SH-SY5Y (cell line): ENCODE data around the gene LCK.

Experiments used
- GATA2 ChIP-seq: IDR thresholded peaks from 2 replicates; pipeline ENCODE4 v1.6.1; 2011; ENCODE audit warnings: mild to moderate bottlenecking, low read depth, low read length
- GATA3 ChIP-seq: IDR thresholded peaks from 2 replicates; pipeline ENCODE4 v1.6.1; 2011; ENCODE audit warnings: low read depth, mild to moderate bottlenecking, low read length, moderate library complexity

- no peak for TF ChIP-seq GATA3
- TF ChIP-seq GATA2 = no peak
Measured at GRCh38 chr1:32291708-32292538, 40.9 kb downstream of the LCK start, which contains the start of gene HDAC1.
